Transverse colon (tissue), 4 donors: ENCODE measurements around the gene HLA-G.

Source experiments
- CTCF ChIP-seq, 5 experiments: fragments of 200-600 bp in 3 of 5; fragments of 450-650 bp in 2 of 5; sonication (generic) in 3 of 5; IDR thresholded peaks; 1 replicate in 2 of 5; 2 replicates in 3 of 5; pipeline ENCODE4 v1.5.1; 2016 to 2017; ENCODE audit warnings: antibody characterized with exemption in 5 of 5, inconsistent platforms in 3 of 5, mild to moderate bottlenecking in 2 of 5, moderate library complexity in 1 of 5
- POLR2AphosphoS5 ChIP-seq, 3 donors: sonication (generic); formaldehyde crosslinking; IDR thresholded peaks; one replicate each; pipeline ENCODE4 v1.6.1; 2016; ENCODE audit warnings: antibody characterized with exemption in 3 of 3

- no peak for TF ChIP-seq CTCF (IDR thresholded peaks at IDR 0.05)
- no peak for TF ChIP-seq POLR2AphosphoS5 (IDR thresholded peaks at IDR 0.05)
Observed at GRCh38 chr6:29791786-29792122, 35.9 kb upstream of the HLA-G start.
